GM19372 (cell line): ENCODE measurements around the gene PRM1.
A peak's percentile ranks its signal among the peaks of the same experiment; 100 is the strongest.
"Not testable (repeated sequence)": the region's sequence is repeated elsewhere in the genome, so short reads cannot be mapped to it uniquely, and the experiment has no call there.

Experiments
- ATAC-seq: cut with Tn5 transposase; IDR thresholded peaks from one replicate; pipeline ENCODE4 v1.9.1; 2021; ENCODE audit warnings: mild to moderate bottlenecking, low read depth, moderate library complexity; ENCODE audit not compliant: unreplicated experiment

The PRM1 gene

DNA sequence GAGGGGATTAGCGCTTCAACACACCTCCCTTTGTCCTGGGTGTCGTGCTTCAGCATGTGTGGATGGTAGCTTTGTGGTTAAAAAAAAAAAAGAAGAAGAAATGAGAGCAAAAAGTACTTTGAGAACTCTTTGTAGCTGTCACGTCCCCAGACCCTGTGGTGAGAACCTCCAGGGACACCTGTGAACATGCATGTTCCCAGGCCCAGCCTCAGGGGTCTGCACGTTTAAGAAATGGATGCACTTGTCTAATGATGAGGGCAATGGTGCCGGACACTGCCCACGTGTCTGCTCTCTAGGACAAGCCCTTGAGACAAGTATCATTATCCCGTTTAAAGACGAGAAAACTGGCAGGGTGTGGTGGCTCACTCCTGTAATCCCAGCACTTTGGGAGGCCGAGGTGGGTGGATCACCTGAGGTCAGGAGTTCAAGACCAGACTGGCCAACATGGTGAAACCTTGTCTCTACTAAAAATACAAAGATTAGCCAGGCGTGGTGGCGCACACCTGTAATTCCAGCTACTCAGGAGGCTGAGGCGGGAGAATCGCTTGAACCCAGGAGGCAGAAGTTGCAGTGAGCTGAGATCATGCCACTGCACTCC is 17.9 kb upstream of the PRM1 start:
- ATAC-seq = not testable (repeated sequence)

DNA sequence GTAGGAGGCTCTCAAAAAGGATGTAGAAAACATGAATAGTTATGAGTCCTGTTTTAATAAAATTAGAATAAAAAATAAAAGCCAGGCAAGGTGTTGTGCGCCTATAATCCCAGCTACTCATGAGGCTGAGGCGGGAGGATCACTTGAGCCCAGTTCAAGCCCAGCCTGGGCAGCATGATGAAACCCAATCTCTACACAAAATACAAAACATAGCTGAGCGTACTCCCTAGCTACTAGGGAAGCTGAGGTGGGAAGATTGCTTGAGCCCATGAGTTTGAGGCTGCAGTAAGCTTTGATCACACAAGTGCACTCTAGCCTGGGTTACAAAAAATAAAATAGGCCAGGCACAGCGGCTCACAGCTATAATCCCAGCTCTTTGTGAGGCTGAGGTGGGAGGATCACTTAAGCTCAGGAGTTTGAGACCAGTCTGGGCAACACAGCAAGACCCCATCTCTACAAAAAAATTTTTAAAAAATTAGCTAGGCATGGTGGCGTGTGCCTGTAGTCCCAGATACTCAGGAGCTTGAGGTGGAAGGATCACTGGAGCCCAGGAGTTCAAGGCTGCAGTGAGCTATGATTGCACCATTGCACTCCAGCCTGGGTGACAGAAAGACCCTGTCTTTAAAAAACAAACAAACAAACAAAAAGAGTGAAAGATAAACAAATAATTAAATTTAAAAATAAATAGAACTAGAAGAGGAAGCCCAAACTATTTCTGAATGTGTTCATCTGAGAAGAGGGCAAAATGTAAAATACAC is 17.2 kb upstream of the PRM1 start:
- no peak for ATAC-seq

GRCh38 chr16:11297492-11298142 is 16.5 kb upstream of the PRM1 start:
- peak; percentile 78 for ATAC-seq

- no peak for ATAC-seq
Observed at GRCh38 chr16:11296706-11297491, 15.8 kb upstream of the PRM1 start.

DNA sequence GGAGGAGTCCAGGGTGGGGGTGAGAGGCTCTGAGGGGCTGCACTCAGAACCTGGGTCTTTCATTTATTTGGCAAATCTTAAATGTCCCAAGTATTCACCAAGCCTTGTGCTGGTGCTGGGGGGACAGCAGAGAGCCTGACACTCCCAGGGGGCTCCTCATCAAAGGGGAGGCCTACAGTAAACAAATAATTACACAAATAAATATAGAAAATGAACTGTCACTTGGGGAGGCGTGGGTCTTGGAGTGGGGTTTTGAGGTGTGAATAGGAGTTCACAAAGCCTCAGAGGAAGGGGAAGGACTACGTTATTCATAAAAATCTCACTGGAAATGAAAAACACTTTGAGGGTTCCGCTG is 15.2 kb upstream of the PRM1 start:
- ATAC-seq = no peak

DNA sequence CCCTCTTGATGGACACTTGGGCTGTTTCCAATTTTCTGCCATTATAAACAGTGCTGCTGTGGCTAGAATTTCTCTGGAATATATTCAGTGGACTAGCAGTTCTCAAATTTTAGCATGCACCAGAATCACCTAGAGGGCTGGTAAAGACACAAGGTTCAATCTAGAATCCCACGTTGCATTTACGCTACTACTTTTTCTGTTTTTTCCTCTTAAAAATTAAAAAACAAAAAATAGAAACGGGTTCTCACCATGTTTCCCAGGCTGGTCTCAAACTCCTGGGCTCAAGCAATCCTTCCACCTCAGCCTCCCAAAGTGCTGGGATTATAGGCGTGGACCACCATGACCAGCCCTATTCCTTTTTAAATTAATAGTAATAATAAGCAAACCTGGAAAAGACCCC is 14.5 kb upstream of the PRM1 start:
- no peak for ATAC-seq

- ATAC-seq = no peak
Observed at GRCh38 chr16:11292076-11292748, 11.1 kb upstream of the PRM1 start.

GRCh38 chr16:11291091-11291703 is 10.1 kb upstream of the PRM1 start:
- no peak for ATAC-seq

DNA sequence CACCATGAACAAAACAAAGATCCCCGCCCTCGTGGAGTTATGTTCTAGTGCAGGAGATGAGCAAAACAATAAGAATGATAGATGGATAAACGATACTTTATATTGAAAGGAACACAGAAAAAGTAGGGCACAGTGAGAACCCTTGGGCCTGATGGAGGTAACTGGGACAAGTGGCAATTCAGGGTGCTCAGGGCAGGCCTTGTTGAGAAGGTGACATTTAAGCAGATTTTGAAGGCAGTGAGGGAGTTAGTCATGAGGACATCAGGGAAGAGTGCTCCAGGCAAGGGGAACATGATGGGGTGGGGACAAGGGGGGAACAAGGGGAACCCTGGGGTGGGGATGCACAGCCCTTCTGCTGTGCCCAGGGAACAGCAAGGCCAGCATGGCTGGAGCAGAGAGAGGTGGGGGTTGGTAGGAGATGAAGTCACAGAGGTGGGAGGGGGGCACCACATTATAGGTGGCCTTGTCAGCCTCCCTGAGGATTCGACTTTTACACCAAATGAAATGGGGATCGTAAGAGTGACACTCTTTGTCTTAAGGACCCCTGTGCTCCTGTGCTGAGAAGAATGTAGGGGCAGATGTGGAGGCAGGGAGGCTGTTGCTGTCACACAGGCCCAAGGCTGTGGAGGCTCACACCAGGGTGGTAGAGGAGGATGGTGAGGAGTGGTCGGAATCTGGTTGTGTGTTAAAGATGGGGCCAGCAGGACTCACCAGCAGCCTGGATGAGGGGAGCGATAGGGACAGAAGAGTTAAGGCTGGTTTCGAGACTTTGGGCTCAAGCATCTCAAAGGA is 9.2 kb upstream of the PRM1 start:
- no peak for ATAC-seq

DNA sequence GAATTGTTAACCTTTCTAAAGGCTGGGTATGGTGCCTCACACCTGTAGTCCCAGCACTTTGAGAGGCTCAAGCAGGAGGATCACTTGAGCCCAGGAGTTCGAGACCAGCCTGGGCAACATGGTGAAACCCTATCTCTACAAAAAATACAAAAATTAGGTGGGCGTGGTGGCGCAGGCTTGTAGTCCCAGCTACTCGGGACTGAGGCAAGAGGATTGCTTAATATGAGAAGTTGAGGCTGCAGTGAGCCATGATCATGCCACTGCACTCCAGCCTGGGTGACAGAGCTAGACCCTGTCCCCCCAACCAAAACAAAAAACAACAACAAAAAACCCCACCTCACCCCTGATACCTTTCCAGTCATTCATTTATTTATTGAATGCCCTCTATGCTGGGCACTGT is 8.6 kb upstream of the PRM1 start:
- not testable (repeated sequence) for ATAC-seq

DNA sequence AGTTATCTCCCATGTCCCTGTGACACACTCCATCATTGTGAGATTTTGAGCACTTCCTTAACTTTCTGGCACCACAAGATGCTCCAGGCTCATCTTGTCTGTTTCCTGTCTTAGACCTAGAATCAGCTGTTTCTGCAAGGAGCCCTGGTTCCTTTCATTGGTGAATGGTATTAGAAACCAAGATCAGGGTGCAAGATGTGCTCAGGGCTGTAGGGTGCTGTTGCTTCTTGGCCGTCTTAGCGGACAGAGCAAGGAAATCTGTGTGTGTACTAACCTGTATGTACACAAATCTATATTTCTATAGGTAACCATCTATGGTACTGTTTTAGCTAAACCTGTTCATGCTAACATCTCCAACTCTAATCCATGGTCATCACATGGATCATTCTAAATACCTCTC is 8.1 kb upstream of the PRM1 start:
- ATAC-seq = no peak

- no peak for ATAC-seq
Observed at GRCh38 chr16:11285842-11286241, 4.7 kb upstream of the PRM1 start.

GRCh38 chr16:11283820-11284248 is 2.7 kb upstream of the PRM1 start:
- no peak for ATAC-seq

DNA sequence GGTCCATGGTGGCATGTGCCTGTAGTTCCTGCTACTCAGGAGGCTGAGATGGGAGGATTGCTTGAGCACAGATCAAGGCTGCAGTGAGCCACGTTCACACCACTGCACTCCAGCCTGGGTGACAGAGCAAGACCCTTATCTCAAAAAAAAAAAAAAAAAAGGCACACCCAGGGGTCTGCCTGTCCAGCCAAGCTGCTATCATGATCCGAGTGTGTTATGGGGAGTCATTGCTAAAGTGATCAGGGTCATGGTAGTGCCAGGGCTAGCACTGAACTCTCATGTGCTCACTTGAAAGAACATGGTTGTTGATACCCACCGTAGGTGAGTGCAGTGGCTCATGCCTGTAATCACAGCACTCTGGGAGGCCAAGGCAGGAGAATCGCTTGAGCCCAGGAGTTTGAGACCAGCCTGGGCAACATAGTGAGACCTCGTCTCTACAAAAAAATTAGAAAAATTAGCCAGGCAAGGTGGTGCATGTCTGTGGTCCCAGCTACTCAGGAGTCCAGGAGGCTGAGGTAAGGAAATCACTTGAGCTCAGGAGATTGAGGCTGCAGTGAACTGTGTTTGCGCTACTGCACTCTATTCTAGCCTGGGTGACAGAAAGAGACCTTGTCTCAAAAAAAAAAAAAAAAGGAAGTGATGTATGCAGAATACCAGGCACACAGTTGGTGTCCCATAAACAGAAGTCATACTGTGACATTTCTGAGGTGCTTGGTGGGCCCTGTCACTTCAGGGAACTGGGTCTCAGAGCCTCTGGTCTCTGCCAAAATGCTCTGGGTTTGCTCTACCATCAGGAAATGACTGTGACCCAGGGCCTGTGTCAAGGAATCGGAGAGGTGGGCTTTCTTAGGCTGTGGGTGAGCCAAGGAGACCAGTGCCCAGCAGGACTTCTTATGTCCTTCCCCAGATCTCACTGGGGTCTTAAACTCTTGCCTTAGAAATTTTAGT is 2.2 kb downstream of the PRM1 start:
- ATAC-seq = no peak

DNA sequence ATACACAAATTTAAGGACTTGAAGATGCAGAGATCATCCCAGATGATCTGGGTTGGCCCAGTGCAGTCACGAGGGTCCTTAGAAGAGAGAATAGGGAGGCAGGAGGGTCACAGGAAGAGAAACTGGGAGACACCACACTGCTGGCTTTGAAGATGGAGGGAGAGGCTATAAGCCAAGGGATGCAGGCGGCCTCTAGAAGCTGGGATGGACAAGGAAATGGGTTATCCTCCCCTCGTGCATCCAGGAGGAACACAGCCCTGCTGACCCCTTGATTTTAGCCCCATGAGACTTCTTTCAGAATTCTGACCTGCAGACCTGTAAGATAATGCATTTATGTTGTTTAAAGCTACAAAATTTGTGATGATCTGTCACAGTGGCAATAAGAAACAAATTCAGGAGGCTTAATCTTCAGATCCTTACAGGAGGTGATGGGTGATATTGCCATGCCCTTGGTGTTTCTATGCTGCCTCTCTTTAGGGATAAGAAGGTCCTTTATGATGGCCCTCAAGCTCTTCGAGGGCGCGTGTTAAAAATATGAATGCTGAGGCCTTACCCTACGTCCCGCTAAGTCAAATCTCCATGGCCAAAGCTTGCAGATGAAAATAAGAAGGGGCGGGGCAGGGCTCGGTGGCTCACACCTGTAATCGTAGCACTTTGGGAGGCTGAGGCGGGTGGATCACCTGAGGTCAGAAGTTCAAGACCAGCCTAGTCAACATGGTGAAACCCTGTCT is 3.4 kb downstream of the PRM1 start:
- ATAC-seq = no peak

DNA sequence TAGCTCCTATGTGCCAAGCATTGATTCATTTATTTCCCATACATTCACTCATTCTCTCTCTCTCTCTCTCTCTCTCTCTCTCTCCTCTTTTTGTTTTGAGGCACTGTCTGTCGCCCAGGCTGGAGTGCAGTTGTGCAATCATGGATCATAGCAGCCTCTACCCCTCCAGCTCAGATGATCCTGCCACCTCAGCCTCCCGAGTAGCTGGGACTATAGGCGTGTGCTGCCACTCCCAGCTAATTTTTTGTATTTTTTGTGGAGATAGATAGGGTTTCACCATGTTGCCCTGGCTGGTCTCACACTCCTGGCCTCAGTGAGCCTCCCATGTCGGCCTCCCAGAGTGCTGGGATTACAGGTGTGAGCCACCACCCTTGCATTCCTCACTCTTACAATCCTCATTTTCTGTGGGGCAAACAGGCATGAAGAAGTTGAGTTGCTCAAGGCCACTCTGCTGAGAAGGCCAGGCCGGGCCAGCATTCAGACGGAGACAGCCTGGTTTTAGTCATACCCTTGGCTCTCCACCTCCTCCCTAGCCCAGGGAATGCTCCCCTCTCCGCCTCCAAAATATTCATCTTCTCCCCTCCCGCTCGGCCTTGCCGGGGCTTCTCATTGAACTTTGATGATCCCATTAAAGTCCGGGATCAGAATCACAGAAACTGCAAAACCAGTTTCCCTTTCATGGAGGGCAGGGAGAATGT is 4.1 kb downstream of the PRM1 start:
- no peak for ATAC-seq
